SH-SY5Y (cell line): ENCODE results near the gene PRSS53.
A peak's percentile ranks its signal among the peaks of the same experiment; 100 is the strongest.

ENCODE experiments used
- GATA2 ChIP-seq: IDR thresholded peaks from 2 replicates; pipeline ENCODE4 v1.6.1; 2011; ENCODE audit warnings: mild to moderate bottlenecking, low read depth, low read length
- GATA3 ChIP-seq: IDR thresholded peaks from 2 replicates; pipeline ENCODE4 v1.6.1; 2011; ENCODE audit warnings: low read depth, mild to moderate bottlenecking, low read length, moderate library complexity

The PRSS53 gene

GRCh38 chr16:31109622-31110021, 20.9 kb upstream of the PRSS53 start:
- TF ChIP-seq GATA2 (no peak), GATA3 (no peak)

- no peak for TF ChIP-seq GATA2
- TF ChIP-seq GATA3: no peak
These were observed 20.2 kb upstream of the PRSS53 start for GRCh38 chr16:31108794-31109558.

GRCh38 chr16:31108035-31108793, 19.5 kb upstream of the PRSS53 start, which contains the start of gene BCKDK:
BCKDK (plus strand) TSS chr16:31108386; CDS start chr16:31109224, 838 bp downstream.
- TF ChIP-seq GATA2: no peak
- no peak for TF ChIP-seq GATA3

- TF ChIP-seq GATA2: no peak
- TF ChIP-seq GATA3: no peak
These were observed 18.7 kb upstream of the PRSS53 start for GRCh38 chr16:31107465-31107867.

GRCh38 chr16:31106509-31107464, 18.0 kb upstream of the PRSS53 start:
- no peak for TF ChIP-seq GATA3
- TF ChIP-seq GATA2: no peak

- TF ChIP-seq GATA2 (no peak), GATA3 (no peak)
These were observed 17.0 kb upstream of the PRSS53 start for GRCh38 chr16:31105677-31106213.

GRCh38 chr16:31099860-31100638, 11.3 kb upstream of the PRSS53 start:
- no peak for TF ChIP-seq GATA2
- TF ChIP-seq GATA3: no peak

GRCh38 chr16:31094424-31095120, 5.8 kb upstream of the PRSS53 start, which contains the start of gene VKORC1:
VKORC1 (minus strand) TSS chr16:31094797; CDS start chr16:31094729, 68 bp downstream.
- TF ChIP-seq GATA2 (0 out of 2 replicates have a peak, but pooled peaks have one; percentile 23), GATA3 (no peak)

- TF ChIP-seq GATA2: no peak; the same call in 1 of the 2 replicates
- no peak for TF ChIP-seq GATA3
These were observed 5.3 kb upstream of the PRSS53 start for GRCh38 chr16:31094088-31094423.

GRCh38 chr16:31093132-31093703, 4.5 kb upstream of the PRSS53 start:
- TF ChIP-seq GATA3 (no peak), GATA2 (no peak)

- TF ChIP-seq GATA2 (no peak), GATA3 (no peak)
These were observed 3.6 kb upstream of the PRSS53 start for GRCh38 chr16:31092330-31092729.

GRCh38 chr16:31090540-31090939, 1.8 kb upstream of the PRSS53 start:
- no peak for TF ChIP-seq GATA2
- no peak for TF ChIP-seq GATA3

GRCh38 chr16:31089199-31089598, 456 bp upstream of the PRSS53 start:
- no peak for TF ChIP-seq GATA2
- TF ChIP-seq GATA3: no peak
